Body of pancreas (tissue), 4 donors: ENCODE measurements around the gene E4F1. TPM values are rescaled to one million over a fixed set of nuclear protein-coding genes. Genes with fewer than 3 reads are reported as not detected.
"Not testable (repeated sequence)": the region's sequence is repeated elsewhere in the genome, so short reads cannot be mapped to it uniquely, and the experiment has no call there.

Experiments
- ATAC-seq: fragments of 150-250 bp; one replicate; pipeline ENCODE4 v1.9.1; 2016
- DNase-seq, 4 donors: peaks; one replicate each; pipeline ENCODE4 v3.0.0-alpha.2; 2019
- H3K27ac ChIP-seq, 4 donors: fragments of 200-600 bp; sonication (generic); 1 replicate in 3 of 4; 2 replicates in 1 of 4; pipeline versions ENCODE4 v1.5.1 to v1.6.1; 2016 to 2019; ENCODE audit warnings: mild to moderate bottlenecking in 1 of 4, mixed read lengths in 1 of 4, moderate library complexity in 1 of 4
- H3K27me3 ChIP-seq, 2 donors: fragments of 200-600 bp; sonication (generic); one replicate each; pipeline ENCODE4 v1.6.0; 2016; ENCODE audit warnings: mild to moderate bottlenecking in 1 of 2
- H3K36me3 ChIP-seq, 2 donors: fragments of 200-600 bp; sonication (generic); replicated peaks in 1 of 2; 2 replicates each; pipeline ENCODE4 v1.5.1; 2016; ENCODE audit warnings: low read depth in 2 of 2; ENCODE audit not compliant: insufficient read depth in 1 of 2
- H3K4me1 ChIP-seq: fragments of 200-600 bp; sonication (generic); one replicate; pipeline ENCODE4 v1.6.0; 2016
- H3K4me3 ChIP-seq, 2 donors: fragments of 200-600 bp; sonication (generic); 1 replicate in 1 of 2; 2 replicates in 1 of 2; pipeline ENCODE4 v1.5.1; 2016 to 2019
- H3K9me3 ChIP-seq, 3 donors: fragments of 200-600 bp; sonication (generic); 1 replicate in 2 of 3; 2 replicates in 1 of 3; pipeline ENCODE4 v1.5.1; 2016
- CTCF ChIP-seq, 7 experiments: fragments of 450-650 bp in 4 of 7; fragments of 200-600 bp in 3 of 7; sonication (generic) in 3 of 7; IDR thresholded peaks; one replicate each; pipeline ENCODE4 v1.5.1; 2016 to 2019; ENCODE audit warnings: antibody characterized with exemption in 7 of 7
- POLR2A ChIP-seq, 3 donors: fragments of 450-650 bp; IDR thresholded peaks; one replicate each; pipeline ENCODE4 v1.6.1; 2016; ENCODE audit warnings: antibody characterized with exemption in 3 of 3, mild to moderate bottlenecking in 2 of 3
- WGBS, 2 donors: methylation state at CpG; one replicate each; pipeline ENCODE4 v1.1.5; 2017; 5-methylcytosine and 5-hydroxymethylcytosine counted together
- intact Hi-C: fragments of 100-400 bp; cut with DNase I; formaldehyde crosslinking; loops from one replicate; pipeline ENCODE4 v1.15.1; 2023
- total RNA-seq, 2 donors: library from RNA; depleted of rRNA; stranded (reverse); fragments of >200 nt; gene quantifications; one replicate each; pipeline ENCODE4 v1.1.0, GENCODE V29; 2016

E4F1 gene
- total RNA-seq, 2 donors from 2014 or later, result 22.3 to 48.1 TPM

GRCh38 chr16:2198283-2198682 lies 25.1 kb upstream of the E4F1 start:
- TF ChIP-seq POLR2A (IDR thresholded peaks at IDR 0.05) (no peak), CTCF (IDR thresholded peaks at IDR 0.05) (no peak)
- H3K9me3 ChIP-seq, result no peaks in the 10 kb centered on the region
- H3K36me3 ChIP-seq, result no peaks in the 10 kb centered on the region
- intact Hi-C loops, result no loop called here
- H3K27ac ChIP-seq, result no peak overlapping the region
- H3K27me3 ChIP-seq, result no peaks in the 10 kb centered on the region
- no peak overlapping the region for H3K4me3 ChIP-seq
- WGBS, 2 donors, result 62 to 64% methylated on average over 4 of the region's 4 CpGs
- ATAC-seq (no peak), DNase-seq (no peak)
- peaks cover 13% of the 10 kb centered on the region for H3K4me1 ChIP-seq

- Histone ChIP-seq H3K27me3 (no peaks in the 10 kb centered on the region), H3K4me1 (peaks cover 13% of the 10 kb centered on the region), H3K36me3 (no peaks in the 10 kb centered on the region), H3K9me3 (no peaks in the 10 kb centered on the region), H3K4me3 (no peak overlapping the region), H3K27ac (no peak overlapping the region)
- DNase-seq (no peak), ATAC-seq (no peak)
- intact Hi-C loops, result no loop called here
- no peak for TF ChIP-seq CTCF (IDR thresholded peaks at IDR 0.05)
- TF ChIP-seq POLR2A (IDR thresholded peaks at IDR 0.05), result no peak
- WGBS, 2 donors, result 72 to 81% methylated on average over 3 to 5 of the region's 5 CpGs
Measured at GRCh38 chr16:2199095-2199494, 24.3 kb upstream of the E4F1 start.

- intact Hi-C loops, result no loop called here
- no peak for TF ChIP-seq CTCF (IDR thresholded peaks at IDR 0.05)
- TF ChIP-seq POLR2A (IDR thresholded peaks at IDR 0.05), result no peak
- no peak for ATAC-seq
- 73 to 85% methylated on average over 6 to 14 of the region's 14 CpGs for WGBS, 2 donors
- no peak overlapping the region for H3K27ac ChIP-seq
- H3K4me1 ChIP-seq, result peaks cover 17% of the 10 kb centered on the region
- H3K27me3 ChIP-seq, result no peaks in the 10 kb centered on the region
- H3K36me3 ChIP-seq, result no peaks in the 10 kb centered on the region
- H3K4me3 ChIP-seq, result no peak overlapping the region
- no peaks in the 10 kb centered on the region for H3K9me3 ChIP-seq
- no peak for DNase-seq
Measured at GRCh38 chr16:2199621-2200139, 23.7 kb upstream of the E4F1 start.

GRCh38 chr16:2200313-2200712 lies 23.1 kb upstream of the E4F1 start:
- no peaks in the 10 kb centered on the region for H3K27me3 ChIP-seq
- H3K27ac ChIP-seq, result no peak overlapping the region
- intact Hi-C loops, result no loop called here
- no peaks in the 10 kb centered on the region for H3K9me3 ChIP-seq
- ATAC-seq (no peak), DNase-seq (no peak)
- WGBS, 2 donors, result 83 to 89% methylated on average over 6 of the region's 6 CpGs
- peaks cover 15% of the 10 kb centered on the region for H3K4me1 ChIP-seq
- H3K36me3 ChIP-seq, result no peaks in the 10 kb centered on the region
- TF ChIP-seq CTCF (IDR thresholded peaks at IDR 0.05), result no peak
- TF ChIP-seq POLR2A (IDR thresholded peaks at IDR 0.05), result no peak
- no peak overlapping the region for H3K4me3 ChIP-seq

- H3K4me3 ChIP-seq, intact Hi-C loops, ATAC-seq, DNase-seq, H3K27ac ChIP-seq, H3K27me3 ChIP-seq, H3K9me3 ChIP-seq: not testable (repeated sequence)
- Histone ChIP-seq H3K4me1 (peaks cover 19% of the 10 kb centered on the region), H3K36me3 (peaks cover 0 to 13% of the 10 kb centered on the region in 2 donors)
- WGBS, 2 donors, result 96% methylated on average over 8 of the region's 8 CpGs
Measured at GRCh38 chr16:2203119-2203688, 20.2 kb upstream of the E4F1 start.
